Medulla oblongata (tissue), 1 donor: ENCODE measurements around the gene SLC51B.
"Not testable (repeated sequence)": the region's sequence is repeated elsewhere in the genome, so short reads cannot be mapped to it uniquely, and the experiment has no call there.

Source experiments
- DNase-seq: peaks from one replicate; pipeline ENCODE4 v3.0.0-alpha.2; 2015; ENCODE audit errors: extremely low spot score

The SLC51B gene

GRCh38 chr15:65066001-65066634 is 20.9 kb downstream of the SLC51B start:
- DNase-seq, result no peak

GRCh38 chr15:65066635-65067316 is 21.6 kb downstream of the SLC51B start:
- DNase-seq, result no peak

DNA sequence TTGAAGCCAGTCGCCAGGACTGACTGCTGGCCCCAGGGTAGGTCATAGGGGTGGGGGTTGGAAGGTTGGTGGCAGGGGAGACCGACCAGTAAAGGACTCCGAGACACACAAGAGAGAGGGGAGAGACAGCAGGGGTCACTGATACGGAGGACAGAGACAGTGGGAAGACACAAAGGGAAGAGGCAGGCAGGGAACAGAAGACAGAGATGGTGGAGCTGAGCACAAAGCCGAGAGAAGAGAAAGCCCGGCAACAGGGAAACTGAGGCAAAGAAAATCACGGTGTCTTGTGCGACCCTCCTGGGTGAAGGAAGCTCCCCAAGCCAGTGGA is 22.1 kb downstream of the SLC51B start:
- no peak for DNase-seq

GRCh38 chr15:65067645-65068402 is 22.6 kb downstream of the SLC51B start, which contains the start of gene RASL12:
TSS of gene RASL12 (minus strand) at chr15:65067991. CDS start at chr15:65067835, 156 bp downstream.
- no peak for DNase-seq

DNA sequence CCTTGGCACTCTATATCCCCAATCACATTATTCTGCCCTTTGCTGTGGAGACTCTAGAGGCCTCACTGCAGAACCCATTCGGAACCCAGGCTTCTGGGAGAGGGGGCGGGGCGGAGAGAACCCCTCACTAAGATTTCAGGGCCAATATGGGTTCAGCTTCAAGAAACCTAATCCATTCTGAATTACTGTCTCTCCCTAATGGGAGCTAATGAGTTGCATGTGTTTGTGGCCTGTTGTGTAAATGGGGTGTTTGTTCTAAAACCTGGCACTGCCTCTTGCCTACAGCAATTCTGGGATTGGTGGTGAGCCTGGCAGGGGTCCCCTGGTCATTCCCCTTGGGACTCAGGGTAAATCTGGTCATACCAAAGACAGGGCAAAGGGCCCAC is 23.2 kb downstream of the SLC51B start:
- DNase-seq, result no peak

- DNase-seq, result no peak
These were observed 24.0 kb downstream of the SLC51B start for GRCh38 chr15:65069179-65069578.

GRCh38 chr15:65069779-65070546 is 24.8 kb downstream of the SLC51B start:
- DNase-seq, result no peak

DNA sequence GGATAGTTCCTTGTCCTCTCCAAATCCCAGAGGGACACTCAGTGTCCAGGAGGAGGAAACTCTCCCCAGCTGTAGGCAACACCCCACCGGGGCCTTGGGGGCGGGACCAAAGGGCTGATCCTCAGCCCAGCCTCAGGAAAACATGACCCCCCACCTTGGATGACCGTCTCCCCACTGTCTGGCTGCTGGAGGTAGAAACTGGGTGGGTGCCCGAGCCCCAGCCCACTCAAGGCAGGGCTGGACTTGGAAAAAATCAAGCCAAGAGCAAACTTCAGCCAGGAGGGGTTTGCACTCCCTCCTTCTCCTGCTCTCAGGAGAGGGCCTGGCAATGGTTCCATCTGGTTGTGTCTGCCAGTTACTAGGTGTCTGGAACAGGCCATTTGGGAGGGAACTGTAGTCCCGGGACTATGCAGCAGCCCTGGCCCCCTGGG is 26.2 kb downstream of the SLC51B start:
- DNase-seq, result peak; percentile 75

DNA sequence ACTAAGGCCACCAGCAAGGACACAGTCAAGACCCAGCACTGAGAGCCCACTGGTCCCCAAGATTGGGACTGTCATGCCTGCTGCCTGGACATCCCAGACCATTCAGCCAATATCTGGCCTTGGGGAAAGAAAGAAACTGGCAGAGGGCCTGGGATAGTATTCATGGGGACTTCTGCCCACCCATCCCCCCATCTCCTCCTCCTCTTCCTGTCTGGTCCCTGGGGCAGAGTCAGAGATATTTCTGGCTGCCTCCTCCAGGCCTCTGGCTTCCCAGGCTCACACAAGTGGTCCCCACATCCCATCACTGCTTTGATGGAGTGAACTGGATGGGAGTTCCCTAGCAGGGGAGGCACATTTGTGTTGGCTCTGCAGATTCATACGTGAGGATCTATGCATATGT is 26.8 kb downstream of the SLC51B start:
- no peak for DNase-seq

- no peak for DNase-seq
These were observed 27.4 kb downstream of the SLC51B start for GRCh38 chr15:65072617-65073016.

GRCh38 chr15:65074946-65075345 is 29.8 kb downstream of the SLC51B start:
- not testable (repeated sequence) for DNase-seq

GRCh38 chr15:65075607-65076395 is 30.6 kb downstream of the SLC51B start:
- not testable (repeated sequence) for DNase-seq

DNA sequence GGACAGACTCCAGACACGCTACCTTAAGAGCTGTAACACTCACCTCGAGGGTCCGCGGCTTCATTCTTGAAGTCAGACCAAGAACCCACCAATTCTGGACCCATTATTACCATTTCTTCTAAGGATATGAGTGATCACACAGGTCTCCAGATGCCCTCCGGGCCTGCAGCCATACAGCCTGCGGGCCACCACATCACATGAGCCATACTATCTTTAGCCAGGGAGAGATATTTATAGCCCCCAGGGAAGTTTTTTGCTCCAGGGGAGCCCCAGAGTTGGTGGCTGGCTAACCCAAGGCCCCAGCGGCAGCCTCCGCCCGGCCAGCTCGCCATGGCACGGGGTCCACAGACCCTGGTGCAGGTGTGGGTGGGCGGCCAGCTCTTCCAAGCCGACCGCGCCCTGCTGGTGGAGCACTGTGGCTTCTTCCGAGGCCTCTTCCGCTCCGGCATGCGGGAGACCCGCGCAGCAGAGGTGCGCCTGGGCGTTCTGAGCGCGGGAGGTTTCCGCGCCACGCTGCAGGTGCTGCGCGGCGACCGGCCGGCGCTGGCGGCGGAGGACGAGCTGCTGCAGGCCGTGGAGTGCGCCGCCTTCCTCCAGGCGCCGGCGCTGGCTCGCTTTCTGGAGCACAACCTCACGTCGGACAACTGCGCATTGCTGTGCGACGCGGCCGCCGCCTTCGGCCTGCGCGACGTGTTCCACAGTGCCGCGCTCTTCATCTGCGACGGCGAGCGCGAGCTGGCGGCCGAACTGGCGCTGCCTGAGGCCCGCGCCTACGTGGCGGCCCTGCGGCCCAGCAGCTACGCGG is 31.5 kb downstream of the SLC51B start, which contains the start of gene KBTBD13:
Gene KBTBD13 (plus strand): TSS at position 261 of the 805 bp plus-strand sequence. CDS start 70 bp downstream, at position 331.
- DNase-seq, result no peak

- DNase-seq, result no peak
These were observed 32.2 kb downstream of the SLC51B start for GRCh38 chr15:65077291-65077980.

GRCh38 chr15:65077981-65078352 is 32.8 kb downstream of the SLC51B start:
- no peak for DNase-seq

DNA sequence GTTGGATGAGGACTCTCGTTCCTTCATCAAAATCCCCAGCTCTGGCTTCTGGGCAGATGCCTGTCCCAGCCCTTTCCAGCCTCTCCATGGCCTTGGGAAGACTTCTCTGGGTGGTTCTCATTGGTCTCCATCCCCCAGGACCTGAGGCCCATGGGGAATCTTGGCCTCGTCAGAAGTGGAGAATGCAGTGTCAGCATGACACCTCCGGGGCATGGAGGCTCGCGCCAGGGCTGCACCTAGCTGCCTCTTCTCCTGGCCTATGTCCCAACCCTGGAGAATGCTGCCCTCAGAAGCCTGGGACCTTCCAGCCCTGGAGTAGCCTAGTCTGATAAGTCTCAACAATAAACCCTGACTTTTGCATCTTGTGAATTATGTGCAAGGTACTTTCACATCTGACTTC is 34.4 kb downstream of the SLC51B start:
- DNase-seq, result no peak

- no peak for DNase-seq
These were observed 36.1 kb downstream of the SLC51B start for GRCh38 chr15:65081270-65081669.

- no peak for DNase-seq
These were observed 36.6 kb downstream of the SLC51B start for GRCh38 chr15:65081758-65082157.

GRCh38 chr15:65082303-65082953 is 37.2 kb downstream of the SLC51B start:
- DNase-seq, result no peak
